DMS153 (cell line): ENCODE measurements around the gene KLB.

Experiments
- DNase-seq: peaks from one replicate; lab custom pipeline; 2025; lab: John Stamatoyannopoulos, UW

KLB gene

DNA sequence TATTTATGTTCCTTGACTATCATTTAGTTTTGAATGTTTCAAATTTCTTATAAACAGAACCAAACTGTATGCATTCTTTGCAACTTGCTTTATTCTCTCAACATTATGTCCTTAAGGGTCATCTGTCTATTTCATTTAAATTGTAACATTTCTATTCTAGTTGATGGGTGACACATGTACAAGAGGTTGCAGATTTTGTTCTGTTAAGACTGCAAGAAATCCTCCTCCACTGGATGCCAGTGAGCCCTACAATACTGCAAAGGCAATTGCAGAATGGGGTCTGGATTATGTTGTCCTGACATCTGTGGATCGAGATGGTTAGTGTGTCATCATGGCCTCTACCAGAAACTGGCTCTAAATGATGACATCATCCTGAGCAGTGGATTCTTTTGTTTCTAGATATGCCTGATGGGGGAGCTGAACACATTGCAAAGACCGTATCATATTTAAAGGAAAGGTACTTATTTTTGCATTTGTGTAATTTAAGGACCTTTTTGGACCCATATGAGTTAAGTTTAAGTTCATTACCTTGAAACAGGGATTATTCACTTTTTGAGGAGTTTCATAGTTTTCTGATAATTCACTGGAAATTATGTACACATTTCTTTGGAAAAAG lies 58.3 kb downstream of the KLB start:
- no peak for DNase-seq

GRCh38 chr4:39466747-39467146 lies 60.0 kb downstream of the KLB start:
- no peak for DNase-seq

- DNase-seq = no peak
Measured at GRCh38 chr4:39467464-39467863, 60.7 kb downstream of the KLB start.

- no peak for DNase-seq
Measured at GRCh38 chr4:39469429-39470077, 62.8 kb downstream of the KLB start.

DNA sequence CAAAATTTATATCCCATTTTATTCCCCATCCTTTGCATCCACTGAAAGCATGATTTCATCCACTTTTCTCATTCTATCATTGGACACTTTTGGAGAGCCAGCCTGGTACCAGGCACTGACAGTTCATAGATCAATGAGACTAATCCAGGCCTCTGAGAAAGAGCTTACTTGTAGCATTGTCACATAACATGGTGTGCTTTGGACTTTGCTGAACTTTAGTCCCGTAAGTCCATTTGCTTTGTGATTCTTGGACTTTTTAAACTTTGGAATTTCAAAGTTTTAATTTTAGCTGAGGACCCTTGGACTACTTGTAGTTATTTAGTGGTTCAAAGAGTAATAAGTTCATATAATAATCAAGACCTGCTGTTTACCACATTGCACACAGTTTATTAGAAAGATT lies 63.7 kb downstream of the KLB start:
- DNase-seq = no peak

GRCh38 chr4:39472396-39472795 lies 65.7 kb downstream of the KLB start:
- DNase-seq = no peak

DNA sequence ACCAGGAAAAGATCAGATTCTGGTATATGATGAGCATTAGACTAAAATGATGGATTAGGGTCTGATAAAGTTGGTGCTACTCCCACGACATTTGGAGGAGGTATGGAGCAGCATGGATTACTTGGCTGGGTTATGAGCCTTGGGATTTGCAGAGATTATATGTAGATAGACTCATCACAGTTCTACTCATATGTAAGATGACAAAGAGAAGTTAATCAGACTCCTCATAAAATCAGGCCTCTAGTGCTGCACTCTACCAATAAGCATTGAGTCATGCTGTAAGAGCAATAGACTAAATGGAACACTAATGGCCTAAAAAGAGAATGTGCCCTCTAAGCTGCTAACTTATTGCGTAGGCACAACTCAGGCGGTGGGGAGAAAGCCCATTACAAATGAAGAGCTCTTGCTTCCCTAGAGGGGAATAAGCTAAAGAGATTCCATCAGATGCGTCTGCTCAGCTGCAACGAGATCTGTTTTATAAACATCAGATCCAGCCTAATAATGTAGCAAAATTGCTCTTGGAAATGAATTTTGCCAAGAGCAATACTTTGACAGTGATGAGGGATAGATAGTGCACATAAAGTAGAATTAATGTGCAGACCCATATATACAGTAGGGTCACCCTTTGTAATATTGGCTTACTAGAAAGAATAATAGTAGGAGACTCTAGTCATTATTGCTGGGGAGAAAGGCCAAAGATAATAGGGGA lies 69.6 kb downstream of the KLB start:
- DNase-seq = no peak

GRCh38 chr4:39480251-39480650 lies 73.5 kb downstream of the KLB start:
- no peak for DNase-seq

GRCh38 chr4:39480902-39481695 lies 74.4 kb downstream of the KLB start:
- DNase-seq = no peak

DNA sequence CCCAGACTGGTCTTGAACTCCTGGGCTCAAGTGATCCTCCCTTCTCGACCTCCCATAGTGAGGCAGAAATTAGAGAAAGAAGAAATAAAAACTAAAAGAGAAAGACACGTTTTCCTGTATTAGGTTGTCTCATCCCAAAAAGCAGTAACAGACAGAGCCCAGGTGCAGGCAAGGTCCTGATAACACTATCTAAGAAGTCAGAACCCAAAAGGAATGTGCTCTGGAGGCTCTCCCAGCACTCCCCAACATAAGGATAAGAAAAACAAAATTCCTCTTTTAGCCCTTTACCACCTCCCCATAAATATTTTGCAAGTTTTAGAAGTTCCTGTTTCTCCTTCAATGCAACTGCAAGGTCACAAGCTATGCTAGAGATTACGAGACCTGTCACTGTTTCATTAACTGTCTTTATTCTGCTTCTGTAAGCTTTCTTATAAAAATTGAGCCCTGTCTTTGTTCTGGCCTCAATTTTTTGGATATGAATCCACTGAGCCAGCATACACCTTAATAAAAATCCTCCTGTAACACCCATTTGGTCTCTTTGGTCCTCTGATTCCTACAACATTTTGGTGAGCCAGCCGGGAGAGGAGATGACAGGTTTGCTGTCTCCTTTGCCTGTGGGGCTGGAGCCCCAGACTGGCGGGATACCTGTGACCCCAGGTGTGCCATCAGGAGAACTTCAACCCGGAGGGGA lies 78.0 kb downstream of the KLB start:
- no peak for DNase-seq

- no peak for DNase-seq
Measured at GRCh38 chr4:39486221-39486804, 79.6 kb downstream of the KLB start.

DNA sequence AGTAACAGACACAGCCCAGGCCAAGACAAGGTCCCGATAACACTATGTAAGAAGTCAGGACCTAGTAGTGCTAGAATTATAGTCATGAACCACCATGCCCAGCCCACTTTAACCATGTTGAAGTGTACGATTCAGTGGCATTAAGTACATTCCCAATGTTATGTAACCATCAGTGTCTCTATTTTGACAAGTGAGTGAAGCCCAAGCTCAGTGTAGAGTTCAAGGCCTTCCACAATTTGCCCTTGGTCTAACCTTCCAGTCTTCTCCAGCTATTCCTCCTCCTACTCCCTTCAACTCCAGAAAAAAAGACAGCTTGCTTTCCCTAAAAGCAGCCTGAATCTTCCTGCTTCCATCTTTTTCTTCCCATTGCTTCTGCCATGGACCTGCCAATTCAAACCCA lies 83.6 kb downstream of the KLB start:
- DNase-seq = no peak

GRCh38 chr4:39494354-39494753 lies 87.6 kb downstream of the KLB start:
- no peak for DNase-seq

GRCh38 chr4:39495446-39496213 lies 88.9 kb downstream of the KLB start:
- no peak for DNase-seq

DNA sequence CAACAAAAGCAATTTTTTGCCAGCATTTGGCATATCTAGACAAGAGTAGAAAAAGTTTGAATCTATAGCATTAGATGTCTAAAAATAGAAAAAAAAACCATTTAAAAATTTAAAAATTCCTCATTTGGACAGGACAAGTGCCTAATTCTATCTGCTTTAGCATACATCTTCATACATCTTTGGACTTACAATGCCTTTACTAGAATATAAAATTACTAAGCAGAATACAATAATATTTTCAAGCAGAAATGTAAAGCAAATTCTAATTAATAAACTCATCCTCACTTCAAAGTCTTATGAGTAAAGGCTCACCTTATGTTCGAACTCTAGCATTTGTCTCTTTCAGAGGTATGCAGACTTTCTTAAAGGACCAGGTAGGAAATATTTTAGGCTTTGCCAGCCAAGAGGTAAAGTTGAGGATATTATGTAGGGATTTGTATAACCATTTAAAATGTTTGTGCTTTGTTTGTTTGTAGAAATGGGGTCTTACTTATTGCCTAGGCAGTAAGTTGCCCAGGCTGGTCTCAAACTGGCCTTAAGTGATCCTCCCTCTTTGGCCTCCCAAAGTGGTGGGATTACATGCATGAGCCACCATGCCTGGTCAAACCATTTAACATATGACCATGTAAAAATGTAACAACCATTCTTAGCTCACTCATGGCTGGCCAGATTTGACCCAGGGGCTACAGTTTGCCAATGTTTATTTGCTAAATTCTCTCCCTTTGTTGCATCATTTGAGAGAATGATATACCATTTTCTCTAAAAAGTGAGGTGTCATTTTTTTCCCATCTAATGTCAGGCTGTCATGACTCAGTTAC lies 91.4 kb downstream of the KLB start:
- no peak for DNase-seq

- DNase-seq = no peak
Measured at GRCh38 chr4:39498727-39499020, 91.9 kb downstream of the KLB start.
